Limb (tissue), 2 donors: Measurements from ENCODE around the gene TRIM36.

ENCODE experiments used
- DNase-seq, 2 donors: peaks; one replicate each; pipeline ENCODE4 v3.0.0-alpha.2; 2016; ENCODE audit errors: extremely low spot score in 2 of 2

TRIM36 gene

DNA sequence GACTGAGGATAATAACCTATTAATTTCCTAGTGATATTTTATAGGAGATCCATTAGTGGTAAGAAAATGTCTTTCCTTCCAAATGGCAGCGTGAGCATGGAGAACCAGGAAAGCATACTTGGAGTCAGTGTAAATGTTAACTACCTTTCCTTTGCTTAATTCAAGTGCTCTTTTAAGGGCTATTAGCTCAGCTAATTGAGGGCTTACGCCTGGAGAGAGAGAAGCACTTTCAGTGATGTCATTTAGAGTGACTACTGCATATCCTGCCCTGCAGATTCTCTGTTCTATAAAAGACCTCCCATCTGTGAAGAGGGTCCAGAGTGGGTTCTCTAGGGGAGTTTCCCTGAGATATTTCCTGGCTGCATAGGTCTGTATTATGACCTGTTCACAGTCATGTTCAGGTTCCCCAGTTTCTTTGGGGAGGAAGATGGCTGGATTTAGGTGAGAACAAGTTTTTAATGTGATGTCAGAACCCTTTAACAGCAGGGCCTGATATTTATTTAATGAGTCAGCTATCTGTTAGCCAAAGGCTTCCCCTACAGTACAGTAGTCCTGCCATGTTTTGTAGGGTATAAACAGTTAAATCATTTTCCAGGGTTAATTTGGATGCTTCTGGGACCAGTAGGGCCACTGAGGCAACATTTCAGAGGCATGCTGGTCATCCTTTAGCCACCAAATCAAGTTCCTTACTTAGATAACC lies 89.6 kb downstream of the TRIM36 start:
- DNase-seq = no peak
